HG02973 (cell line): ENCODE data around the gene BORCS6.
A peak's percentile ranks its signal among the peaks of the same experiment; 100 is the strongest.

Experiments used
- ATAC-seq: cut with Tn5 transposase; IDR thresholded peaks from one replicate; pipeline ENCODE4 v1.9.1; 2021; ENCODE audit warnings: moderate library complexity; ENCODE audit not compliant: unreplicated experiment

The BORCS6 gene

GRCh38 chr17:8212312-8213180 is 22.6 kb upstream of the BORCS6 start:
- ATAC-seq: no peak

- no peak for ATAC-seq
These were observed 20.9 kb upstream of the BORCS6 start for GRCh38 chr17:8210761-8211458.

- ATAC-seq: peak; percentile 77
These were observed 20.2 kb upstream of the BORCS6 start, which contains the start of gene AURKB for GRCh38 chr17:8209907-8210760. Gene AURKB, minus strand, starts transcription at chr17:8210575. Its CDS starts 351 bp downstream, at chr17:8210224.

GRCh38 chr17:8206536-8206935 is 16.6 kb upstream of the BORCS6 start:
- no peak for ATAC-seq

GRCh38 chr17:8204761-8205555 is 15.0 kb upstream of the BORCS6 start:
- ATAC-seq: no peak

GRCh38 chr17:8192070-8192815 is 2.3 kb upstream of the BORCS6 start:
- ATAC-seq: peak; percentile 27

- ATAC-seq: no peak
These were observed 526 bp upstream of the BORCS6 start for GRCh38 chr17:8190506-8190905.

- no peak for ATAC-seq
These were observed 804 bp downstream of the BORCS6 start for GRCh38 chr17:8189041-8189710.

GRCh38 chr17:8188263-8188839 is 1.6 kb downstream of the BORCS6 start:
- ATAC-seq: no peak

GRCh38 chr17:8187517-8188262 is 2.3 kb downstream of the BORCS6 start:
- peak; percentile 20 for ATAC-seq

- peak; percentile 32 for ATAC-seq
These were observed 3.0 kb downstream of the BORCS6 start for GRCh38 chr17:8186787-8187516.

GRCh38 chr17:8186446-8186786 is 3.6 kb downstream of the BORCS6 start:
- no peak for ATAC-seq

- peak; percentile 17 for ATAC-seq
These were observed 4.2 kb downstream of the BORCS6 start for GRCh38 chr17:8185582-8186445.

- ATAC-seq: no peak
These were observed 12.8 kb downstream of the BORCS6 start for GRCh38 chr17:8176998-8177731.

GRCh38 chr17:8176197-8176940 is 13.6 kb downstream of the BORCS6 start, which contains the start of gene TMEM107:
Gene TMEM107, minus strand, starts transcription at chr17:8176380. Its CDS starts 94 bp downstream, at chr17:8176286.
- ATAC-seq: peak; percentile 45
